Upper lobe of left lung (tissue), 4 donors: ENCODE data around the gene TXN.

Experiments used
- CTCF ChIP-seq, 6 experiments: fragments of 450-650 bp in 4 of 6; fragments of 200-600 bp in 2 of 6; sonication (generic) in 2 of 6; IDR thresholded peaks; one replicate each; pipeline ENCODE4 v1.5.1; 2016 to 2019; ENCODE audit warnings: antibody characterized with exemption in 6 of 6
- EP300 ChIP-seq, 4 donors: sonication (generic); formaldehyde crosslinking; IDR thresholded peaks; one replicate each; pipeline ENCODE4 v1.5.1; 2017; ENCODE audit warnings: antibody characterized with exemption in 4 of 4, control low read depth in 2 of 4
- POLR2A ChIP-seq, 4 donors: fragments of 450-650 bp; IDR thresholded peaks; one replicate each; pipeline ENCODE4 v1.5.1; 2016 to 2017; ENCODE audit warnings: antibody characterized with exemption in 4 of 4, mild to moderate bottlenecking in 2 of 4
- POLR2AphosphoS5 ChIP-seq, 2 donors: sonication (generic); formaldehyde crosslinking; IDR thresholded peaks; one replicate each; pipeline ENCODE4 v1.5.1; 2017; ENCODE audit warnings: antibody characterized with exemption in 2 of 2

- TF ChIP-seq CTCF (IDR thresholded peaks at IDR 0.05) (no peak), EP300 (IDR thresholded peaks at IDR 0.05) (no peak), POLR2A (IDR thresholded peaks at IDR 0.05) (no peak), POLR2AphosphoS5 (IDR thresholded peaks at IDR 0.05) (no peak)
These were observed 962 bp upstream of the TXN start for GRCh38 chr9:110257097-110257841.
